ENCODE data around the gene IL1RN. TPM values are rescaled to one million over a fixed set of nuclear protein-coding genes. Genes with fewer than 3 reads are reported as not detected.

Gene IL1RN
- total RNA-seq, 1 donor from 2014 or later: not detected

DNA sequence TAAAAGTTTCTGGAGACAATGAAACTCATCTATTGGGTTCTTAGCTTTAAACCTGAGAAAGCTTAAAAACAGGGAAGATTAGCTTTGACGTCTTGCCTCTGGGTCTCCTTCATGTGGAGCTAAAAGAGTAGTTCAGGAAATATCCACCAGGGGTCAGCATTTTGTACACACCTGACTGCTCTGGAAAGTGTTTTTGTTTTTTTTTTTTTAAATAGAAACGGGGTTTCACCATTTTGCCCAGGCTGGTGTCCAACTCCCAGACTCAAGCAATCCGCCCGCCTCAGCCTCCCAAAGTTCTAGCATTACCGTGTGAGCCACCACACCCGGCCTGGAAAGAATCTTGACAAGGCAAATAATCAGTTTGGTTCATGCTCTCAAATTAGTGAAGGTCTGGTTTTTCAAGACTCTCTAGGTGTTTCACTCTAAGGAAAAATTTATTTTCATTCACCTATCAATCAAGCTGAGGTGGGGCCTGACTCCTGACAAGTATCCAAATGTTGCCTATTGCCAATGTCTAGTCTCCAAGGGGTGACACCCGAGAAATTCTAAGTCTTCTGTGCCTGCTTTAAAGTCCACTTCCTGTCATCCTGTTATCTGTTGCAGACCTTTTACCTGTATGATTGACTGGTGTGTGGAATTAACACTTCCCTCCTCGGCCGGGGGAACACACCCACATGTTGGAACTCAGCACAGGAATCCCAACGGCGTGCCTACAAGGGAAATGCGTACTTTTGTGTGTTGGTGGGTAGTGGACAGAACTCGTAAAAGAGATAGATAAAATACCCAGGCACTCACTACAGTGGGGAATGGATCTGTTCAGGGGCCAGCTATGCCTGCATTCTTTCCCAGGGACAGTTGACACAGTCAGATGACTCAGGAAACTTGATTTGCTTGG, 11.3 kb downstream of the IL1RN start:
- peak; percentile 63 for DNase-seq (ENCODE audit: extremely low spot score, unreplicated experiment)
- Mint-ChIP-seq H3K4me3 (ENCODE audit: unreplicated experiment) (no peak overlapping the region), H3K27me3 (ENCODE audit: unreplicated experiment) (peaks cover 32% of the 10 kb centered on the region), H3K27ac (ENCODE audit: unreplicated experiment) (no peak overlapping the region), H3K9me3 (ENCODE audit: unreplicated experiment) (no peaks in the 10 kb centered on the region), H3K4me1 (ENCODE audit: unreplicated experiment) (no peaks in the 10 kb centered on the region), H3K36me3 (ENCODE audit: unreplicated experiment) (no peaks in the 10 kb centered on the region)
- TF ChIP-seq CTCF (IDR thresholded peaks at IDR 0.05): peak; percentile 80

- Mint-ChIP-seq H3K4me3 (ENCODE audit: unreplicated experiment) (no peak overlapping the region), H3K36me3 (ENCODE audit: unreplicated experiment) (no peaks in the 10 kb centered on the region)
- DNase-seq (ENCODE audit: extremely low spot score, unreplicated experiment): no peak
Observed at GRCh38 chr2:113141451-113141850, 14.1 kb downstream of the IL1RN start.

DNA sequence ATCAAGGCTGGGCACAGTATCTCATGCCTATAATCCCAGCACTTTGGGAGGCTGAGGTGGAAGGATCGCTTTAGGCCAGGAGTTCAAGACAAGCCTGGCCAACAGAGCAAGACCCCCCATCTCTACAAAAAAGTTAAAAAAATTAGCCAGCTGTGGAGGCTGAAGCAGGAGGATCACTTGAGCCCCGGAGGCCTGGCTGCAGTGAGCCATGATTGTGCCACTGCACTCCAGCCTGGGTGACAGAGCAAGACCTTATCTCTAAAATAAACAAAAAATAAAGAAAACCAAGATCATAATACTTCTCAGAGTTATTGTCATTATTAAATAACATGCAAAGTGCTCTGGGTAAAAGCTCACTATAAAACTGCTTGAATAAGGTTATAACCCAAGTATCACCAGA, 14.9 kb downstream of the IL1RN start:
- Mint-ChIP-seq H3K4me1 (ENCODE audit: unreplicated experiment) (no peaks in the 10 kb centered on the region), H3K9me3 (ENCODE audit: unreplicated experiment) (peaks cover 16% of the 10 kb centered on the region), H3K4me3 (ENCODE audit: unreplicated experiment) (no peak overlapping the region), H3K36me3 (ENCODE audit: unreplicated experiment) (no peaks in the 10 kb centered on the region), H3K27ac (ENCODE audit: unreplicated experiment) (no peak overlapping the region), H3K27me3 (ENCODE audit: unreplicated experiment) (peaks cover 44% of the 10 kb centered on the region)
- no peak for DNase-seq (ENCODE audit: extremely low spot score, unreplicated experiment)
- no peak for TF ChIP-seq CTCF (IDR thresholded peaks at IDR 0.05)

More at GRCh38 chr2:113141451-113141850, 14.1 kb downstream of the IL1RN start:
- no peak overlapping the region for H3K27ac Mint-ChIP-seq (ENCODE audit: unreplicated experiment)
- H3K27me3 Mint-ChIP-seq (ENCODE audit: unreplicated experiment): peaks cover 40% of the 10 kb centered on the region
- no peak for TF ChIP-seq CTCF (IDR thresholded peaks at IDR 0.05)
- no peaks in the 10 kb centered on the region for H3K4me1 Mint-ChIP-seq (ENCODE audit: unreplicated experiment)
- peaks cover 16% of the 10 kb centered on the region for H3K9me3 Mint-ChIP-seq (ENCODE audit: unreplicated experiment)

GRCh38 chr2:113144259-113144658, 16.9 kb downstream of the IL1RN start:
- Mint-ChIP-seq H3K36me3 (ENCODE audit: unreplicated experiment) (no peaks in the 10 kb centered on the region), H3K4me1 (ENCODE audit: unreplicated experiment) (no peaks in the 10 kb centered on the region), H3K27ac (ENCODE audit: unreplicated experiment) (no peak overlapping the region), H3K4me3 (ENCODE audit: unreplicated experiment) (no peak overlapping the region), H3K27me3 (ENCODE audit: unreplicated experiment) (peaks cover 59% of the 10 kb centered on the region), H3K9me3 (ENCODE audit: unreplicated experiment) (peaks cover 16% of the 10 kb centered on the region)
- no peak for TF ChIP-seq CTCF (IDR thresholded peaks at IDR 0.05)
- no peak for DNase-seq (ENCODE audit: extremely low spot score, unreplicated experiment)

Measured in osteocyte (in vitro differentiated cells).